HL-60 (cell line): ENCODE data around the gene PLSCR3.

Source experiments
- DNase-seq, 2 experiments: peaks; one replicate each; pipeline ENCODE4 v3.0.0-alpha.2; 2010 to 2020; ENCODE audit warnings: low read depth in 1 of 2, low spot score in 1 of 2
- H3K27ac ChIP-seq: fragments of 250-450 bp; sonication (Bioruptor Pico); replicated peaks from 2 replicates; pipeline ENCODE4 v1.5.1; 2020; ENCODE audit warnings: mild to moderate bottlenecking, moderate library complexity
- H3K27me3 ChIP-seq: fragments of 250-450 bp; sonication (Bioruptor Pico); 2 replicates; pipeline ENCODE4 v1.5.1; 2021; ENCODE audit warnings: mild to moderate bottlenecking, moderate library complexity; ENCODE audit not compliant: insufficient read depth, poor library complexity, severe bottlenecking
- H3K4me3 ChIP-seq: replicated peaks from 2 replicates; pipeline ENCODE4 v1.5.1; 2011; ENCODE audit warnings: mild to moderate bottlenecking, control low read depth, low read length; ENCODE audit not compliant: insufficient read depth
- GABPA ChIP-seq: IDR thresholded peaks from 2 replicates; pipeline ENCODE4 v1.6.1; 2012; ENCODE audit warnings: low read depth
- POLR2AphosphoS5 ChIP-seq: IDR thresholded peaks from 2 replicates; pipeline ENCODE4 v1.6.1; 2012; ENCODE audit warnings: low read depth
- SPI1 ChIP-seq: IDR thresholded peaks from 2 replicates; pipeline ENCODE4 v1.6.1; 2012; ENCODE audit warnings: low read depth, mild to moderate bottlenecking, borderline replicate concordance
- TF ChIP-seq, protein P1 (sequence below): IDR thresholded peaks from one replicate; pipeline ENCODE4 v1.5.1; 2011; ENCODE audit warnings: low read length, control low read depth, inconsistent platforms; ENCODE audit not compliant: insufficient read depth
- TF ChIP-seq, protein P2 (sequence below): IDR thresholded peaks from 2 replicates; pipeline ENCODE4 v1.6.1; 2012; ENCODE audit warnings: low read depth; ENCODE audit not compliant: insufficient replicate concordance

PLSCR3 gene

DNA sequence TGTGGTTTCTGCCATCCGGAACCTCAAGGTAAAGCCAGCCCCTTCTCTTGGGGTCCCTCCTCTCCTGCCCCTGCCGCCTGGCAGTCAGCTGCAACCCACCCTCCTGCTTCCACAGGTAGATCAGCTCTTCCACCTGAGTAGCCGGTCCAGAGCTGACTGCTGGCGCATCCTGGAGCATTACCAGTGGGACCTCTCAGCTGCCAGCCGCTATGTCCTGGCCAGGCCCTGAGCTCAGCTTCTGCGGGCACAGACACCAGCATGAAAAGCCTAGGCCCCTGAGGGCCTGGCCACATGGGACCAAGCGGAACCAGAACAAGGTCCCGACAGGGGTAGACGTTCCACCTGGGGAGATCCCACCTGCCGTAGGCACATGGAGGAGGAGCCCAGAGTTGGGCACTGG, 5.5 kb downstream of the PLSCR3 start:
- TF ChIP-seq, protein P1, sequence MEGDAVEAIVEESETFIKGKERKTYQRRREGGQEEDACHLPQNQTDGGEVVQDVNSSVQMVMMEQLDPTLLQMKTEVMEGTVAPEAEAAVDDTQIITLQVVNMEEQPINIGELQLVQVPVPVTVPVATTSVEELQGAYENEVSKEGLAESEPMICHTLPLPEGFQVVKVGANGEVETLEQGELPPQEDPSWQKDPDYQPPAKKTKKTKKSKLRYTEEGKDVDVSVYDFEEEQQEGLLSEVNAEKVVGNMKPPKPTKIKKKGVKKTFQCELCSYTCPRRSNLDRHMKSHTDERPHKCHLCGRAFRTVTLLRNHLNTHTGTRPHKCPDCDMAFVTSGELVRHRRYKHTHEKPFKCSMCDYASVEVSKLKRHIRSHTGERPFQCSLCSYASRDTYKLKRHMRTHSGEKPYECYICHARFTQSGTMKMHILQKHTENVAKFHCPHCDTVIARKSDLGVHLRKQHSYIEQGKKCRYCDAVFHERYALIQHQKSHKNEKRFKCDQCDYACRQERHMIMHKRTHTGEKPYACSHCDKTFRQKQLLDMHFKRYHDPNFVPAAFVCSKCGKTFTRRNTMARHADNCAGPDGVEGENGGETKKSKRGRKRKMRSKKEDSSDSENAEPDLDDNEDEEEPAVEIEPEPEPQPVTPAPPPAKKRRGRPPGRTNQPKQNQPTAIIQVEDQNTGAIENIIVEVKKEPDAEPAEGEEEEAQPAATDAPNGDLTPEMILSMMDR: no peak
- no peak for TF ChIP-seq SPI1
- TF ChIP-seq, protein P2, sequence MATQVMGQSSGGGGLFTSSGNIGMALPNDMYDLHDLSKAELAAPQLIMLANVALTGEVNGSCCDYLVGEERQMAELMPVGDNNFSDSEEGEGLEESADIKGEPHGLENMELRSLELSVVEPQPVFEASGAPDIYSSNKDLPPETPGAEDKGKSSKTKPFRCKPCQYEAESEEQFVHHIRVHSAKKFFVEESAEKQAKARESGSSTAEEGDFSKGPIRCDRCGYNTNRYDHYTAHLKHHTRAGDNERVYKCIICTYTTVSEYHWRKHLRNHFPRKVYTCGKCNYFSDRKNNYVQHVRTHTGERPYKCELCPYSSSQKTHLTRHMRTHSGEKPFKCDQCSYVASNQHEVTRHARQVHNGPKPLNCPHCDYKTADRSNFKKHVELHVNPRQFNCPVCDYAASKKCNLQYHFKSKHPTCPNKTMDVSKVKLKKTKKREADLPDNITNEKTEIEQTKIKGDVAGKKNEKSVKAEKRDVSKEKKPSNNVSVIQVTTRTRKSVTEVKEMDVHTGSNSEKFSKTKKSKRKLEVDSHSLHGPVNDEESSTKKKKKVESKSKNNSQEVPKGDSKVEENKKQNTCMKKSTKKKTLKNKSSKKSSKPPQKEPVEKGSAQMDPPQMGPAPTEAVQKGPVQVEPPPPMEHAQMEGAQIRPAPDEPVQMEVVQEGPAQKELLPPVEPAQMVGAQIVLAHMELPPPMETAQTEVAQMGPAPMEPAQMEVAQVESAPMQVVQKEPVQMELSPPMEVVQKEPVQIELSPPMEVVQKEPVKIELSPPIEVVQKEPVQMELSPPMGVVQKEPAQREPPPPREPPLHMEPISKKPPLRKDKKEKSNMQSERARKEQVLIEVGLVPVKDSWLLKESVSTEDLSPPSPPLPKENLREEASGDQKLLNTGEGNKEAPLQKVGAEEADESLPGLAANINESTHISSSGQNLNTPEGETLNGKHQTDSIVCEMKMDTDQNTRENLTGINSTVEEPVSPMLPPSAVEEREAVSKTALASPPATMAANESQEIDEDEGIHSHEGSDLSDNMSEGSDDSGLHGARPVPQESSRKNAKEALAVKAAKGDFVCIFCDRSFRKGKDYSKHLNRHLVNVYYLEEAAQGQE: no peak
- no peak for TF ChIP-seq GABPA
- TF ChIP-seq POLR2AphosphoS5: no peak
- Histone ChIP-seq H3K4me3 (no peak overlapping the region), H3K27ac (no peak overlapping the region), H3K27me3 (no peaks in the 10 kb centered on the region)
- DNase-seq: no peak

DNA sequence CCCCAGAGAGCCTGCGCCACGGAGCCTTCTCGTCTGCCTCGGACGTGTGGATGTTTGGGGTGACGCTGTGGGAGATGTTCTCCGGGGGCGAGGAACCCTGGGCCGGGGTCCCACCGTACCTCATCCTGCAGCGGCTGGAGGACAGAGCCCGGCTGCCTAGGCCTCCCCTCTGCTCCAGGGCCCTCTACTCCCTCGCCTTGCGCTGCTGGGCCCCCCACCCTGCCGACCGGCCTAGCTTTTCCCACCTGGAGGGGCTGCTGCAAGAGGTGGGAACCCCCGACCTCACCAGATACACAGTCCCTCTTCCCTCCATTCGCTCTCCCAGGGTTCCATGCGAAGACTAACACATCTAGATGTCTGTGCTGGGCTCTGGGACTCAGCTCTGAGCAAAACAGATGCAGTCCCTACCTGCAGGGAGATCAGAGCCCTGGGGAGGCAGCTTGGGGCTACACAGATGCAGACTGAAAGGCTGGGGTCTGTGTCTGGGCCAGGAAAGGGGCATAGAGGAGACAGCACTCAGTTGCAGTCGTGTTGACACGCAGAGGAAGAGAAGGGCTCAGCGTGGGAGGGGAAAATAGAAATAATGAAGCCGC, 9.7 kb downstream of the PLSCR3 start:
- TF ChIP-seq, protein P1: no peak
- TF ChIP-seq POLR2AphosphoS5 (no peak), GABPA (no peak), SPI1 (no peak)
- TF ChIP-seq, protein P2: no peak
- Histone ChIP-seq H3K4me3 (no peak overlapping the region), H3K27me3 (no peaks in the 10 kb centered on the region), H3K27ac (no peak overlapping the region)
- DNase-seq: no peak

DNA sequence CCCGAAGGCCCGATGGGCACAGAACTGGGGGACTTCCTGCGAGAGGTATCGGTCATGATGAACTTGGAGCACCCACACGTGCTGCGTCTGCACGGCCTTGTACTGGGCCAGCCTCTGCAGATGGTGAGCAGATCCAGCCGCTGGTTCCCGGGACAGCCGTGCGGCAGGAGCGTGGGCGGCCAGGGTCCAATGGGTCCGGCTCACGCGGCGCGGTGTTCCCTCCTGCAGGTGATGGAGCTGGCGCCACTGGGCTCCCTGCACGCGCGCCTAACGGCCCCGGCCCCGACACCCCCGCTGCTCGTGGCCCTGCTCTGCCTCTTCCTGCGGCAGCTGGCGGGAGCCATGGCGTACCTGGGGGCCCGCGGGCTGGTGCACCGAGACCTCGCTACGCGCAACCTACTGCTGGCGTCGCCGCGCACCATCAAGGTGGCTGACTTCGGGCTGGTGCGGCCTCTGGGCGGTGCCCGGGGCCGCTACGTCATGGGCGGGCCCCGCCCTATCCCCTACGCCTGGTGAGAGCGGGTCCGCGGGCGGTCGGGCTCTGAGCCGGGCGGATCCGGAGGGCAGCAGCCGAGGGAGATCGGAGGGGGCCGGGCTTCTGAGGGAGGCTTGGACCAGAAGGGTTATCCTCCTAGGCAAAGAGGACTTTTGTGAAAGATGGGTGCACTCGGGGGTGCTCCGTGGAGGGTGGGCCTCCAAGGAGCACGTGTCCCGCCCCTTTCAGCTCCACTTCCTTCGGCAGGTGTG, 10.4 kb downstream of the PLSCR3 start:
- TF ChIP-seq GABPA: no peak
- TF ChIP-seq, protein P2: no peak
- Histone ChIP-seq H3K4me3 (no peak overlapping the region; the same call in 1 of the 2 replicates), H3K27ac (no peak overlapping the region), H3K27me3 (no peaks in the 10 kb centered on the region)
- no peak for DNase-seq
